Pancreas (tissue), 10 donors: ENCODE measurements around the gene AIFM2. TPM values are rescaled to one million over a fixed set of nuclear protein-coding genes. Genes with fewer than 3 reads are reported as not detected.

Experiments used
- ATAC-seq, 4 donors: fragments of 200-7000 bp; cut with Tn5 transposase; one replicate each; pipeline versions ENCODE4 v1.8.0 to v1.9.1; 2020; ENCODE audit warnings: mild to moderate bottlenecking in 4 of 4, moderate library complexity in 4 of 4
- DNase-seq, 6 donors: peaks; one replicate each; pipeline ENCODE4 v3.0.0-alpha.2; 2020
- FAIRE-seq: peaks from 2 replicates; lab custom pipeline; 2012; peaks lifted over from hg19 to GRCh38; lab: Jason Lieb, UNC
- H3K27ac ChIP-seq, 4 donors: fragments of 200-600 bp; sonication (generic); 1 replicate in 3 of 4; 2 replicates in 1 of 4; pipeline versions ENCODE4 v1.5.0 to v1.8.0; 2020
- H3K27me3 ChIP-seq, 4 donors: fragments of 200-600 bp; one replicate each; pipeline ENCODE4 v1.8.0; 2021
- H3K36me3 ChIP-seq, 3 donors: fragments of 200-600 bp; sonication (generic) in 1 of 3; one replicate each; pipeline versions ENCODE4 v1.5.0 to v1.8.0; 2020 to 2021
- H3K4me1 ChIP-seq, 3 donors: fragments of 200-600 bp; one replicate each; pipeline ENCODE4 v1.8.0; 2021
- H3K4me3 ChIP-seq, 4 donors: fragments of 200-600 bp; sonication (generic) in 2 of 4; one replicate each; pipeline versions ENCODE4 v1.5.0 to v1.8.0; 2020 to 2021
- H3K9me3 ChIP-seq, 4 donors: fragments of 200-600 bp; one replicate each; pipeline ENCODE4 v1.8.0; 2021
- CTCF ChIP-seq, 4 donors: fragments of 200-600 bp; sonication (generic) in 3 of 4; IDR thresholded peaks; one replicate each; pipeline versions ENCODE4 v1.5.0 to v1.8.0; 2021; ENCODE audit warnings: antibody characterized with exemption in 4 of 4
- WGBS, 2 donors: extraction: QIAGEN DNeasy Blood & Tissue Kit; methylation state at CpG; one replicate each; pipeline ENCODE4 v1.1.7; 2013; 5-methylcytosine and 5-hydroxymethylcytosine counted together
- intact Hi-C, 3 donors: fragments of 100-400 bp; cut with DNase I; formaldehyde crosslinking; loops; one replicate each; pipeline versions ENCODE4 v1.11.1 to v1.14.2; 2022
- polyA plus RNA-seq, 2 donors: library from polyadenylated mRNA; stranded (reverse); fragments of 200-250 nt; gene quantifications; one replicate each; pipeline ENCODE4 v1.2.3, GENCODE V29; 2013
- total RNA-seq, 6 donors: library from RNA; stranded (reverse); fragmentation: NEBNext Ultra II Directional in 4 of 6; extraction: Animal tissue kit (Norgen Biotek cat#: 25700) in 4 of 6; gene quantifications; one replicate each; pipeline versions ENCODE4 v1.2.1 to v1.2.4, GENCODE V29; 2021 to 2023
- donor health status: healthy with polysubstance abuse.
- donor health status: DM: no; HTN: no; CAD: no; lungs with moderate emphysema.
- donor health status: DM: no; HTN: no; CAD: no.
- donor health status: control.
- donor health status: control.
- donor health status: Bipolar disorder and iron deficiency.
- donor health status: DM: yes; HTN: yes; CAD: no.
- donor health status: DM: no; HTN: no; CAD: no.
- donor health status: DM: no; HTN: no; CAD: no.
- donor health status: DM: yes; HTN: yes; CAD: no.

The AIFM2 gene
- total and polyA plus RNA-seq, 8 donors, result 2.0 to 5.0 (median 3.6) TPM

DNA sequence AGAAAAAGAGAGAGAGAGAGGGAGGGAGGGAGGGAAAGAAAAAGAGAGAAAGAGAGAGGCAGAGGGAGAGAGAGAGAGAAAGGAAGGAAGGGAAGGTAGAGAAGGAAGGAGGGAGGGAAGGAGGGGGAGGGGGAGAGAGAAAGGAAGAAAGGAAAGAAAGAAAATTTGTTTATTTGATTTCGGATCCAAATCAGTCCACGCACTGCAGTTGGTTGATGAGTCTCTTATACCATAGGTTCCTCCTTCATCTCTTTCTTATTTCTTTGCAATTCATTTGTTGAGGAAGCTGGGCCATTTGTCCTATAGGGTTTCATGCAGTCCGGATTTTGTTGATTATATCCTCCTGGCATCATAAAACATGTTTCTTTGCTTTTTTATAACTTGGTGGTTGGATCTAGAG is 34.4 kb downstream of the AIFM2 start:
- WGBS, 2 donors, result 92 to 94% methylated on average over 3 of the region's 3 CpGs
- no peak for TF ChIP-seq CTCF (IDR thresholded peaks at IDR 0.05)
- Histone ChIP-seq H3K27me3 (no peaks in the 10 kb centered on the region), H3K4me1 (no peaks in the 10 kb centered on the region), H3K27ac (no peak overlapping the region), H3K4me3 (no peak overlapping the region), H3K36me3 (peaks cover 0 to 11% (median 0%) of the 10 kb centered on the region in 3 donors), H3K9me3 (no peaks in the 10 kb centered on the region)
- ATAC-seq (no peak), DNase-seq (no peak), FAIRE-seq (no peak)
- intact Hi-C loops, result no loop called here

DNA sequence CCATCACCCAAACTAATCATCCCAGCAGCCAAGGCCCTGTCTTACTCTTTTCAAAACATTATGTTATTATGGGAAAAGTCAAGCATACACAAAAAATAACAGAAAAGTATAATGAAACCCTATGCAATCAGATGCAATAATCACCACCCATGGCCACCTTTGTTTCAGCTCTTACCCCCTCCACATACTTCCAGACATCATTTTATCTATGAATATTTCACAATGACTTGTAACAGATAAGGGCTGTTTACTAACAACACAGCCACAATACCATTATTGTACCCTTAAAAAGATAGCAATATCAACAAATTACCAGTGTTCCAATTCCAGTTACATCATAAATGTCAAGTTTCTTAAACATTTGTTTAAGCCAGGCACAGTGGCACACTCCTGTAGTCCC is 35.2 kb downstream of the AIFM2 start:
- Histone ChIP-seq H3K4me3 (no peak overlapping the region), H3K36me3 (peaks cover 0 to 11% (median 0%) of the 10 kb centered on the region in 3 donors), H3K27me3 (no peaks in the 10 kb centered on the region), H3K27ac (no peak overlapping the region), H3K9me3 (no peaks in the 10 kb centered on the region), H3K4me1 (no peaks in the 10 kb centered on the region)
- FAIRE-seq (no peak), ATAC-seq (no peak), DNase-seq (no peak)
- intact Hi-C loops, result no loop called here
- no peak for TF ChIP-seq CTCF (IDR thresholded peaks at IDR 0.05)

- ATAC-seq, result no peak
- H3K4me3 ChIP-seq, result no peak overlapping the region
- no peak for FAIRE-seq
- peaks cover 0 to 11% (median 0%) of the 10 kb centered on the region in 3 donors for H3K36me3 ChIP-seq
- peak in 1 of 6 donors; percentile 17 for DNase-seq
- H3K9me3 ChIP-seq, result no peaks in the 10 kb centered on the region
- WGBS, 2 donors, result 90% methylated on average over 5 of the region's 5 CpGs
- no peaks in the 10 kb centered on the region for H3K27me3 ChIP-seq
- H3K4me1 ChIP-seq, result no peaks in the 10 kb centered on the region
- H3K27ac ChIP-seq, result no peak overlapping the region
- intact Hi-C loops, result no loop called here
- TF ChIP-seq CTCF (IDR thresholded peaks at IDR 0.05), result no peak
These were observed 35.8 kb downstream of the AIFM2 start for GRCh38 chr10:70096705-70097420.

GRCh38 chr10:70096016-70096704 is 36.5 kb downstream of the AIFM2 start:
- no peak for TF ChIP-seq CTCF (IDR thresholded peaks at IDR 0.05)
- 77 to 84% methylated on average over 6 of the region's 6 CpGs for WGBS, 2 donors
- intact Hi-C loops, result no loop called here
- no peak for DNase-seq
- Histone ChIP-seq H3K36me3 (peaks cover 0 to 16% (median 0%) of the 10 kb centered on the region in 3 donors), H3K4me1 (no peaks in the 10 kb centered on the region), H3K27ac (no peak overlapping the region), H3K27me3 (no peaks in the 10 kb centered on the region), H3K9me3 (no peaks in the 10 kb centered on the region), H3K4me3 (no peak overlapping the region)
- FAIRE-seq, result no peak
- ATAC-seq, result no peak

GRCh38 chr10:70094250-70094649 is 38.4 kb downstream of the AIFM2 start:
- 77 to 86% methylated on average over 2 of the region's 2 CpGs for WGBS, 2 donors
- TF ChIP-seq CTCF (IDR thresholded peaks at IDR 0.05), result no peak
- H3K36me3 ChIP-seq, result peaks cover 0 to 16% (median 0%) of the 10 kb centered on the region in 3 donors
- no peak overlapping the region for H3K4me3 ChIP-seq
- no peaks in the 10 kb centered on the region for H3K4me1 ChIP-seq
- no peaks in the 10 kb centered on the region for H3K9me3 ChIP-seq
- FAIRE-seq, result no peak
- intact Hi-C loops, result no loop called here
- H3K27me3 ChIP-seq, result no peaks in the 10 kb centered on the region
- H3K27ac ChIP-seq, result no peak overlapping the region
- DNase-seq, result no peak
- no peak for ATAC-seq
